DMS 273 (cell line): ENCODE data around the gene UBQLNL.

Experiments used
- DNase-seq: peaks from one replicate; lab custom pipeline; 2025; ENCODE audit not compliant: unreplicated experiment; lab: John Stamatoyannopoulos, UW

Gene UBQLNL

GRCh38 chr11:5516599-5516998 is at the start of gene UBQLNL:
TSS of gene UBQLNL (minus strand) at chr11:5516699. CDS start at chr11:5516441, 258 bp downstream.
- DNase-seq = no peak

GRCh38 chr11:5564259-5565019 is 47.9 kb upstream of the UBQLNL start:
- no peak for DNase-seq

GRCh38 chr11:5557751-5558150 is 41.3 kb upstream of the UBQLNL start:
- DNase-seq = no peak

- DNase-seq = no peak
Observed at GRCh38 chr11:5556596-5557188, 40.2 kb upstream of the UBQLNL start.

- DNase-seq = no peak
Observed at GRCh38 chr11:5553343-5553742, 36.8 kb upstream of the UBQLNL start.

GRCh38 chr11:5550440-5551095 is 34.1 kb upstream of the UBQLNL start:
- no peak for DNase-seq

GRCh38 chr11:5548440-5548839 is 31.9 kb upstream of the UBQLNL start, which contains the start of gene OR52H1:
TSS of gene OR52H1 (minus strand) at chr11:5548540. CDS start at chr11:5545505, 3,035 bp downstream.
- no peak for DNase-seq

- no peak for DNase-seq
Observed at GRCh38 chr11:5547982-5548381, 31.5 kb upstream of the UBQLNL start.

GRCh38 chr11:5546457-5546856 is 30.0 kb upstream of the UBQLNL start:
- DNase-seq = peak; percentile 17

GRCh38 chr11:5541427-5541826 is 24.9 kb upstream of the UBQLNL start:
- no peak for DNase-seq

GRCh38 chr11:5536482-5536881 is 20.0 kb upstream of the UBQLNL start:
- DNase-seq = no peak

GRCh38 chr11:5534046-5534445 is 17.5 kb upstream of the UBQLNL start:
- DNase-seq = no peak

GRCh38 chr11:5531053-5531831 is 14.7 kb upstream of the UBQLNL start:
- DNase-seq = no peak

GRCh38 chr11:5528495-5528894 is 12.0 kb upstream of the UBQLNL start:
- DNase-seq = no peak

GRCh38 chr11:5527716-5528115 is 11.2 kb upstream of the UBQLNL start:
- no peak for DNase-seq

GRCh38 chr11:5524756-5525155 is 8.3 kb upstream of the UBQLNL start:
- DNase-seq = no peak

GRCh38 chr11:5522308-5522707 is 5.8 kb upstream of the UBQLNL start:
- DNase-seq = no peak

GRCh38 chr11:5521540-5521939 is 5.0 kb upstream of the UBQLNL start:
- DNase-seq = no peak

GRCh38 chr11:5514841-5515240 is 1.7 kb downstream of the UBQLNL start:
- no peak for DNase-seq

GRCh38 chr11:5509803-5510202 is 6.7 kb downstream of the UBQLNL start, which contains the start of gene UBQLN3:
TSS of gene UBQLN3 (minus strand) at chr11:5509957. CDS start at chr11:5509558, 399 bp downstream.
- no peak for DNase-seq

GRCh38 chr11:5508605-5509004 is 7.9 kb downstream of the UBQLNL start:
- DNase-seq = no peak
